Rectal smooth muscle tissue (tissue), 1 donor: Measurements from ENCODE around the gene BMP7.
"Not testable (repeated sequence)": the region's sequence is repeated elsewhere in the genome, so short reads cannot be mapped to it uniquely, and the experiment has no call there.

Experiments used
- H3K27ac ChIP-seq: one replicate; pipeline ENCODE4 v1.7.0; 2013; ENCODE audit warnings: low read depth, low read length, inconsistent platforms
- H3K27me3 ChIP-seq: one replicate; pipeline ENCODE4 v1.7.0; 2013; ENCODE audit warnings: low read length; ENCODE audit not compliant: control insufficient read depth, insufficient read depth
- H3K36me3 ChIP-seq: one replicate; pipeline ENCODE4 v1.7.0; 2013; ENCODE audit warnings: low read length; ENCODE audit not compliant: control insufficient read depth, insufficient read depth
- H3K4me1 ChIP-seq: one replicate; pipeline ENCODE4 v1.7.0; 2013; ENCODE audit warnings: low read length; ENCODE audit not compliant: control insufficient read depth, insufficient read depth
- H3K4me3 ChIP-seq: one replicate; pipeline ENCODE4 v1.7.0; 2013; ENCODE audit warnings: low read length
- H3K9ac ChIP-seq: one replicate; pipeline ENCODE4 v1.7.0; 2013; ENCODE audit warnings: low read length

Gene BMP7

GRCh38 chr20:57194154-57194553, 72.3 kb downstream of the BMP7 start:
- Histone ChIP-seq H3K4me1 (no peaks in the 10 kb centered on the region), H3K4me3 (no peak overlapping the region), H3K36me3 (no peaks in the 10 kb centered on the region), H3K27me3 (no peaks in the 10 kb centered on the region), H3K27ac (no peak overlapping the region), H3K9ac (no peak overlapping the region)

- Histone ChIP-seq H3K27me3 (no peaks in the 10 kb centered on the region), H3K9ac (no peak overlapping the region), H3K27ac (no peak overlapping the region), H3K36me3 (no peaks in the 10 kb centered on the region), H3K4me3 (no peak overlapping the region), H3K4me1 (no peaks in the 10 kb centered on the region)
Measured at GRCh38 chr20:57193094-57193493, 73.3 kb downstream of the BMP7 start.

- H3K27me3 ChIP-seq = no peaks in the 10 kb centered on the region
- no peak overlapping the region for H3K4me3 ChIP-seq
- H3K9ac ChIP-seq = no peak overlapping the region
- no peaks in the 10 kb centered on the region for H3K4me1 ChIP-seq
- H3K27ac ChIP-seq = no peak overlapping the region
- H3K36me3 ChIP-seq = no peaks in the 10 kb centered on the region
Measured at GRCh38 chr20:57192311-57192710, 74.1 kb downstream of the BMP7 start.

DNA sequence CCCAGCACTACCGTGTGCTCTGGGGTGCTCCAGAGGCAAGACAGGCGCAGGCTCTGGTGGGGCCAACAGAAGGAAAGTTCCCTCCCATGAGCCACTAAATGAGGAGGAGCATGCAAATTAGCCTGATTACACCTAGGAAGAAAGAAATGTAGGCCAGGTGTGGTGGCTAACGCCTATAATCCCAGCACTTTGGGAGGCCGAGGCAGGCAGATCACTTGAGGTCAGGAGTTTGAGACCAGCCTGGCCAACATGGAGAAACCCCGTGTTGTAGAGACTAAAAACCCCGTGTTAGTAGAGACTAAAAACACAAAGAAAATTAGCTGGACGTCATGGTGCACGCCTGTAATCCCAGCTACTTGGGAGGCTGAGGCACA, 75.2 kb downstream of the BMP7 start:
- not testable (repeated sequence) for H3K9ac ChIP-seq, H3K4me3 ChIP-seq, H3K36me3 ChIP-seq, H3K27ac ChIP-seq, H3K27me3 ChIP-seq, H3K4me1 ChIP-seq

GRCh38 chr20:57190536-57191264, 75.7 kb downstream of the BMP7 start:
- Histone ChIP-seq H3K36me3 (no peaks in the 10 kb centered on the region), H3K27me3 (no peaks in the 10 kb centered on the region), H3K9ac (no peak overlapping the region), H3K27ac (no peak overlapping the region), H3K4me1 (no peaks in the 10 kb centered on the region), H3K4me3 (no peak overlapping the region)

DNA sequence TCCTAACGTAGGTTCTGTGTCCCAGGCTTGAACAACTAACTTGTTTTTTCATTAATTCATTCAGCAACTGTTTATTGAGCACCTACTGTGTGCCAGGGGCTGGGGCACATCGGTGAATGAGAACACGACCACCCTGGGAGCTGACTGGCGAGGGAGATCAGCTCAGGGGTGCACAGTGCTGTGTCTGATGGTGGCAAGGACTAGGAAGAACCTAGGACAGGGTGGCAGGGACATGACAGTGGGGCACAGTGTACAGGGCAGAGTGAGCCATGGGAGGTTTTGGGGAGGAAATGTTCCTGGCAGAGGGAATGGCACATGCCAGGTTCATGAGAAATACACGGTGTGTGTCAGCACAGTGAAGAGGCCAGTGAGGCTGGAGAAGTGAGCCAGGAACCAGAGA, 76.7 kb downstream of the BMP7 start:
- no peak overlapping the region for H3K9ac ChIP-seq
- no peaks in the 10 kb centered on the region for H3K4me1 ChIP-seq
- H3K36me3 ChIP-seq = no peaks in the 10 kb centered on the region
- no peak overlapping the region for H3K4me3 ChIP-seq
- H3K27ac ChIP-seq = no peak overlapping the region
- H3K27me3 ChIP-seq = no peaks in the 10 kb centered on the region

DNA sequence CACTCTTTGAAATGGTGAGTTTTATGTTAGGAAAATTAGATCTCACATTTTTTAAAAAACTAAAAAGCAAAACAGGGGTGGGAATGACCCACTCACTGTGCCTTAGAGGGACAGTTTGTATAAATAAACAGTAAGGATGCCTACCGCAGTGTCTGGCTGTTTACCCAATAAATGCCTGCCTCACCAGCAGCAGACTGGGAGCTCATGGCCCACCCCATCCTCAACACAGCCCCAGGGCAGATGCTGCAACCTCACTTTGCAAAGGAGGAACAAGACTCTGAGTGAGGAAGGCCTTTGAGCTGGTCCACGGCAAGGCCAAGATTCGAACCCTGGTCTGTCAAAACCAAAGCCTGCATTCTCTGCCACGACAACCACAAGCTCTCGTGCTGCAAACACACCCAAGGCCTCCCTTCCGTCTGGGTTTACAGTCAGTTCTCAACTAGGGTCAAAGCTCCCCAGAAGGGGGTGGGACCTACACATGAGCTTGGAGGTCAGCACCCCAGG, 77.8 kb downstream of the BMP7 start:
- no peaks in the 10 kb centered on the region for H3K4me1 ChIP-seq
- no peaks in the 10 kb centered on the region for H3K36me3 ChIP-seq
- H3K4me3 ChIP-seq = no peak overlapping the region
- no peaks in the 10 kb centered on the region for H3K27me3 ChIP-seq
- no peak overlapping the region for H3K27ac ChIP-seq
- H3K9ac ChIP-seq = no peak overlapping the region

DNA sequence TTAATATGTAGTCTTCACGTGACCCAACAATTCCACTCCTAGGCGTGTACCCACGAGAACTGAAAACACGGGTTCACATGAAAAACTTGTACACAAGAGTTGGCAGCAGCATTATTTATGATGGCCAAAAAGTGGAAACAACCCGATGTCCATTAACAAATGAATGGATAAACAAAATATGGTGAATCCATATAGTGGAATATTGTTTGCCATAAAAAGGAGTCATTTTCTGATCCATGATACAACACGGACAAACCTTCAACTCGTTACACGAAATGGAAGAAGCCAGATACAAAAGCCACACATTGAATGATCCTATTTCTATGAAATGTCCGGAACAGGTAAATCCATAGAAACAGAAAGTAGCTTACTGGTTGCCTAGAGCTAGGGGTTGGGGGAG, 78.4 kb downstream of the BMP7 start:
- no peak overlapping the region for H3K4me3 ChIP-seq
- H3K27ac ChIP-seq = no peak overlapping the region
- H3K9ac ChIP-seq = no peak overlapping the region
- H3K36me3 ChIP-seq = no peaks in the 10 kb centered on the region
- no peaks in the 10 kb centered on the region for H3K4me1 ChIP-seq
- no peaks in the 10 kb centered on the region for H3K27me3 ChIP-seq

DNA sequence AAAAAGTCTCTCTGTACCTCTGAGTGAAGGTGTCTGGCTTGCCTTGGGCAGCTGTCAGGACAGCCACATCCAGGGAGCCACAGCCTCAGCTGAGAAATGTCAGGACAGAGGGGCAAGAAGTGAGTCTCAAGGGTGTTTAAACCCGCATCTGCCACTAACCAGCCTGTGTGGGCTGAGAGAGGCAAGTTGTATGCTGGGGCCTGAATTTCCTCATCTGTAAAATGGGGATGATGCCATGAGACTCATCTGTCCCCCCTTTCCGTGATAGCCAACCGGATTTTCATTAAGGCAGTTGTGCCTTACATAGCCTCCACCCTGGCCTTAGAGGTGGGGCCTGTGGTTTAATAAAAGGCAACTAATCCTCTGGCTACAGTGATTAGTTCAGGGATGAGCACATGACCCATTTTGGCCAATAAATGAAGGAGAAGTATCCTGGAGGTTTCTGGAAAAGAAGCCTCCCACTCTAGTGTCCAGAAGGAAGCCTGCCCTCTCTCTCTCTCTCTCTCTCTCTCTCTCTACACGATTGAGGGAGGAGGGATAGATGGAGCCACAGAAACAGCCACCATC, 79.3 kb downstream of the BMP7 start:
- Histone ChIP-seq H3K36me3 (no peaks in the 10 kb centered on the region), H3K4me1 (no peaks in the 10 kb centered on the region), H3K27ac (no peak overlapping the region), H3K4me3 (no peak overlapping the region), H3K27me3 (no peaks in the 10 kb centered on the region), H3K9ac (no peak overlapping the region)

DNA sequence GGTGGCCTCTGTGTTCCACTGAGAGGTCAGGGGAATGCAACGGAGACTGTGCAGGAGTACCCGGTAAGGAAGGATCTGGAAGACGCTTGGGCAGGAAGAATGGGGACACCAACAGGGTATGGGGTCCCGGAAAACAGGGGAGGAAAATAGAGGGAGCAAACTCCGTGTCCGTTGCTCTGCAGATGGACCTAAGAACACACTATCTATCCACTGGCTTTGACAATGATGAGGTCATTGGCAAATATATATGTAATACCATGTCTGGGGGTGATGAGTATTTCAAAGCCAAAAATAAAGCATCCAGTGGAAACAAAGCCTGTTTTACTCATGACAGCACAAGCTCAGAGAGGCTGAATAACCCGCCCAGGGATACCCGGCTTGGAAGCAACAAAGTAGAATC, 80.2 kb downstream of the BMP7 start:
- H3K36me3 ChIP-seq = no peaks in the 10 kb centered on the region
- no peak overlapping the region for H3K27ac ChIP-seq
- no peak overlapping the region for H3K9ac ChIP-seq
- H3K4me3 ChIP-seq = no peak overlapping the region
- no peaks in the 10 kb centered on the region for H3K4me1 ChIP-seq
- no peaks in the 10 kb centered on the region for H3K27me3 ChIP-seq

DNA sequence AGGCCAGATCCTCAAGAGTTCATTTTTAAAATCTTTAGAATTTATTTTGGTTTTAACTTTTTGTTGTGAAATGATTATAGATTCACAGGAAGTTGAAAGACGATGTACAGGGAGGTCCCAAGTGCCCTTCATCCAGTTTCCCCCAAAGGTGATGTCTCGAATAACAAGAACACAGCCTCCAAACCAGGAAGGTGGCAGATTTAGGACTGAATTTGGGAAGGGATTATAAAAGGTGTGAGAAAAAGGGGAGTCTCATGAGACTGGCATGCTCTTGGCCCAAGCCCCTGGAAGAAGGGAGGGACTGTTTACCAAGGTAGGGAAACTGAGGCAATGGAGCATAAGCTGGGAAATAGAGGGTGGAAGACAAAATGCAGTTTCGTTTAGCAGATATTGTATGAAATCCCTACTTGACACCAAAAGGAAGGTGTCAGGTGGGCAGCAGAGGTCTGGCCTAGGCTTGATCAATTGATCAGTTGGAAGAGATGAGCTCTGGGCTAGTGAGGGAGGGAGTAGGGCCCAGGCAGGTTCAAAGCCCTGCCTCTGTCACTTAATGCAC, 81.2 kb downstream of the BMP7 start:
- H3K4me3 ChIP-seq = no peak overlapping the region
- no peaks in the 10 kb centered on the region for H3K27me3 ChIP-seq
- H3K36me3 ChIP-seq = no peaks in the 10 kb centered on the region
- no peak overlapping the region for H3K27ac ChIP-seq
- H3K9ac ChIP-seq = no peak overlapping the region
- H3K4me1 ChIP-seq = no peaks in the 10 kb centered on the region

GRCh38 chr20:57183457-57184009, 82.9 kb downstream of the BMP7 start:
- no peak overlapping the region for H3K27ac ChIP-seq
- no peak overlapping the region for H3K9ac ChIP-seq
- no peaks in the 10 kb centered on the region for H3K36me3 ChIP-seq
- H3K27me3 ChIP-seq = no peaks in the 10 kb centered on the region
- no peaks in the 10 kb centered on the region for H3K4me1 ChIP-seq
- H3K4me3 ChIP-seq = no peak overlapping the region

DNA sequence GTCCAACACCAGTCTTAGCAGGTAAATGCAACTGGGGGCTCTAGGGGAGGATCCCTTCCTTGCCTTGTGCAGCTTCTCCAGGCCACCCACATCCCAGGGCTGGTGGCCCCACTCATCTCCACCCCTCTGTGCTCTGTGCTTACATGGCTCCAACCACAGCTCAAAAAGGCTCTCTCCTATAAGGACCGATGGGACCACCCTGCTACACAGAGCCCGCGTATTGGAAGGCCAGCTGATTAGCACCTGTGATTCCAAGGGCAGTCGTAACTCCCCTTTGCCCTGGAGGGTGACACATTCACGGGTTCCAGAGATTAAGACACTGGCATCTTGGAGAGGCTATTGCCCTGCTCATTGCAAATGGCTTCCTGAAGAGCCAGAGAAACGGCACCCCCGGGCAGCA, 84.8 kb downstream of the BMP7 start:
- no peaks in the 10 kb centered on the region for H3K36me3 ChIP-seq
- H3K9ac ChIP-seq = no peak overlapping the region
- H3K27me3 ChIP-seq = no peaks in the 10 kb centered on the region
- no peak overlapping the region for H3K4me3 ChIP-seq
- H3K4me1 ChIP-seq = no peaks in the 10 kb centered on the region
- no peak overlapping the region for H3K27ac ChIP-seq
